DMS53 (cell line): ENCODE measurements around the gene SRGAP1.

Source experiments
- DNase-seq: peaks from one replicate; lab custom pipeline; 2025; lab: John Stamatoyannopoulos, UW

The SRGAP1 gene

DNA sequence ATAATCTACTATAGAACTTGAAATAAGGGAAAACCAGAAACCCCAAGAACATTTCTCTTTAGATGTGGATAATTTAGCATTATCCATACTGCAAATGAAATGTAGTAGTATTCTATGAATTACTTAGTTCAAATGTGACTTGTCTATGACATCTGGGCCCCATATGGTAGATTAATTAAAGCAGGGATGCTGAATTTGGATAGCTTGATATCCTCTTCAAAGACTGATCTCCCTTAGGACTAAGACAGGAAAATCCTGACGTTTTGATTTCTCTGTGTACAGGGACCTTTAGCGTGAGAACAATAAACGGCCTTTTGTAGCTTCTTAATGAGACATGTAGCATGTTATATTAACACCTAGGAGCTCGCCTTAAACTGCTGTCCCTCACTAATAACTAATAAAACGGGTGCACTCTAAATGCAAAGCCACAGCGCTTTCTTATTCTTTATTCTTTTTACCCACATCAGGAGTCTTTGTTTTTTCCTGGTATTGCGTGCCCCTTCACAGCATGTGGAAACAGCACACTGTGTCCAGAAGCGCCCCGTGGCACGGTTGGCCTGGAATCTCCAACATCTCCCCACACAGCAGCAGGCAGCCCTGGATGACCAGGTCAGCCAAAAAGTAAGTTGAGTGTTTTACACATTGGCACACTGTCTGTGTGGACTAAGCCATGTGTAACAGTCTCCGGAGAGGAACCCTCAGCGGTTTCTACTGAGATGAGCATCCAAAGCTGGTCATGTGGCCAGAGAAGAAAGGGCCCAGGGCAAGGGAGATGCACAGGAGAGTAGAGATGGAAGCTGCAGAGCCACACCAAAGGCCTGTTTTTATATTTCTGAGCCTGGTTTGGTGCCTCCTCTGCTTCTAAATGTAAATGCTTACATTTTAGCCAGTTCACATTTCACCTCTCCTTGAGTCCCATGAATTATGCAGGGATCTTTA, 93.1 kb downstream of the SRGAP1 start:
- no peak for DNase-seq

DNA sequence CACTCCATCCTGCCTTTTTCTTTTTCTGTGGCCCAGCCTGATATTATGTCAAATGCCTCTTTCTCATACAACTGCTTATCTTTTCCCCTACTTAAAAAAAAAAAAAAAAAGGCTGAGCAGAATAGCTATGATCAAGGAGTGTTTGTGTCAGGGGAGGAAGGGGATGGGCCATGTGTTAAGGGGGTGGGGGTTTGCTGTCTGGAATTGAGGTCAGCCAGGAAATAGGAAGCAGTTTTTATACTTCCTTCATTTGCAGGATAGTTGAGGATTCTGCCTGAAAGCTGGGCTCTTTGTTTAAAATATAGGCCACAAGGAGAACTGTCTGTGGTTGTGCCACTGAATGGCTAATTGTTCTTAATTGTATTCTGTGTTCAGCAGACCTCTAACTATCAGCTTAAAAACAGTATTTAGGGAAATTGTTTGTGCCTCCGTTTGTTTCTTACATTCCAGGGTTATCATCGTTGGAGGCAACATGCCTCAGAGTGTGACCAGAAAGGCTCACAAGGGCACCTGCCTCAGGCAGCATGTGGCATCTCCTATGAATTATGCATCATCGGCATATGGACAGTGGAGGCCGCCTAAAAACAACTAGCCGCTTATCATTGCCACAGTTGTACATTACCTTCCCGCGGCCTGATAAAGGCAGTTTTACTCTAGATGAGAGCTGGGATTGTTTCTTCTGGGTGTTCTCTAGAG, 96.0 kb downstream of the SRGAP1 start:
- no peak for DNase-seq

DNA sequence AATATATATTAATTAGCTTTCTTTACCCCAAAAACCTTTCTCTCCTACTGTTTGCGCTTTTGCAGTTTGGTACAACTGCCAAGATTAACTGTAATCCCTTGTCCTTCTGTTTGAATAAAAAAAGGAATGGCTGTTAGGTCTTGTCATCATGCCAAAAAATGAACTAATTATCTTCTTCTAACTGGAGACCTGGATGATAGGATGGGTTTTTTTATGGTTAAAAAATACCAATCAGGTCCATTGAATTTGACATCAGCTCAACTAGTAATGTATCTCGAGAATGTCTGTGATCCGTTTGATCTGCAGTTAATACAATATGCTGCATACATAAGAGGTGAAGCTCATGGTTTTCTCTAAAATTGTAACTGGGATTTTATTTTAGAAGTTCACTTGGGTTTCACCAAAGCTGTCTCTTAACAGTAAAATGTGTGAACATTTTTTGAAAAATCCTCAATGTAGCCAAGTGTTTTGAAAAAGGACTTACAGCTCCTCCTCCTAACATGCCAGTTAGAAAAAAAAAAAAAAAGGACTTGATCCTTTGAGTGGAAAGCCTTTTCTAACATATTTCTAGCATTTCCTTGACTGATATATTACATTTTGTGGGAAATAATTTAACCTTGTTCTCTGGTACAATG, 96.8 kb downstream of the SRGAP1 start:
- DNase-seq = no peak

DNA sequence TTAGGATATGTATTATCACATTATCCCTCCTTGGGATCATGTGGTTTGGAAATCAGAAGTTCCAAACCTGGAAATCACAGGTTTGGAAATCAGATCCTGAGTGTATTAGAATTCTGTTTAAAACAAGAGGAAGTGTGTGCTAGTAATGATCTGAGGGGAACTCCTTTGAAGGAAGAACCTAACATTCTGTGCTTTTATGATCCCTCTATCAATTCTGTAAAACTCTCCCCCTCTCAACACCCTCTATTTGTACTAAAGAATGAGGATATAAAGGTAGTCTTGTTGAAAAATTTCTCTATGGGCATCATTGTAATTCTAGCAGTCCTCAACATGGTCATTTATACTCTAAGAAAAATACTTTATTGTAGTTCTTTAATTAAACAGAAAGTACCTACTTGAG, 97.4 kb downstream of the SRGAP1 start:
- no peak for DNase-seq

DNA sequence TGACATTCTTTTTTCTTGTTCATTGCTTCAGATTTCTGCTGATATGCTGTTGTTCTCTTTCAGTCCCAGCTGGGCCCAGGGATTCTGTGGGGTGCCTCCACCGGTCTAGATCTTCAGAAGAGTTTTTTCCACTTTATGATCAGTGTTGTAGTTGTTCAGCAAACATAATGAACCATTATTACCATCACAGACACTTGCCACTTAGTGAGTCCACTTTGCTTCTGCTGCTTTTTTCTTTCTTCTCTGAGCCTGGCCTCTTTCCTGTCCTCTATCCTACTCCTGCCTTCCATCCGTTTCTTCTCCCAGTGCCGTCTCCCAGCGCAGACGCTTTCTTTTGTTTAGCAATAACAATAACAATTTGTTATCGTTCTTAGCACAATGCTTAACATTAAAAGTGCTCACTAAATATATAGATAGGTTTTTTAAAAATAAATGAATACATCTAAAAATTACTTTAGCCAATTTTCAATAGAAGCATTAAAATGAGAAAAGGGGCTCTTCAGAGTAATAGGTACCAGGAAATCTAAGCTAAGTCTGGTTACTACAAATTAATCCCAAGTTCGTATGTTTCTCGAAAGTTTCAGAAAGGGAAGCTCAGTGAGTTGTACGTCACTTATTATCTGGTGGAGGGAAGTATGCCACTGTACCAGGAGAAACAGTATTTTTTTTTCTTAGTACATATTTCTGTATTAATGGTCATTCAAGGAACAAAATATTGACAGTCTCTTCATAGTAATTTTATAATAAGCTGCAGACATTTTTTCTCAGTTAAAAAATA, 98.2 kb downstream of the SRGAP1 start:
- DNase-seq = no peak

DNA sequence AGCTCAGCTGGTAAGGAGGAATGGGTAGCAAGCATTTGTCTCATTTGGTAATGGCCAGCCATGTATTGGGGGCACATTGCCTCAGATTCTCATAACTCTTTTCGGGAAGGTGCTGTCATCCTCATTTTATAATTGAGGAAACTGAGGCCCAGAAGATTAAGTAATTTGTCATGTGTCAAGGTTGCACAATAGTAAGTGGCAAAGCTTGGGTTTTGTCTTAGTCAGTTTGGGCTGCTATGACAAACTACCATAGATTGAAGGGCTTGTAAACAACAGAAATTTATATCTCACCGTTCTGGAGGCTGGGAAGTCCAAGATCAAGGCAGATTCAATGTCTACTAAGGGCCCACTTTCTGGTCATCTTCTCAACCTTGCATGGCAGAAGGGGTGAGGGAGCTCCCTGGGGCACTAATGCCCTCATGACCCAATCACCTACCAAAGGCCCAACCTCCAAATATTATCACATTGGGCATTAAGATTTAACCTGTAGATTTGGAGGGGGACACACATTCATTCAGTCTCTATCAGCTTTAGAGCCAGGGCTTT, 99.6 kb downstream of the SRGAP1 start:
- no peak for DNase-seq

DNA sequence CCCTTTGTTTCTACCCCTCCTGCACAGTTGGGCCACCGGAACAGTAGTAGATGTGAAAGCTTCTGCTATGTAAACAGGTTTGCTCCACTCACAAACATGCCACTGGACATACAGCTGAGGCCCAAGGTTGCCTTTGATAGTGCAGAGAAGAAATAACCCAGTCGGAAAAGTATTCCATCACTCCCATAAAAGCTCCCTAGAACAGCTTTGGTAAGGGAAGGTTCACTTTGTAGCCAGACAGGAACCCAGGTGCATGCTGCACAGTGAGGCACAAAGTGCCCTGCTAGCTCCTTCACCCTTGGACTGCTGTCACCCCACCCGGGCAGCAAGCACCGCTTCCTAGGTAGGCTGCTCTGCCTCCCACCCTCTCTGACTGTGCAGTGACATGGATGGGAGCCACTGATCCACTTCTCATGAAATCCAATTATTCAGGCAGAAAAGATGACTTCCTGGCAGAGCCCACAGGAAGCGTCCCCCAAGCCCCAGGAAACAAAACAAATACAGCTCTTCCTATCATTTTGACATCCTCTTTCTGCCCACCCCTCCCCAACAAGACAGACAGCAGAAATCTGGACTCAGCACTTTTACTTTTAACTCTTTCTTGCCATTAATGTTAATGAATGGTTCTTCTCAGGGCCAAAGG, 100.2 kb downstream of the SRGAP1 start:
- DNase-seq = no peak

DNA sequence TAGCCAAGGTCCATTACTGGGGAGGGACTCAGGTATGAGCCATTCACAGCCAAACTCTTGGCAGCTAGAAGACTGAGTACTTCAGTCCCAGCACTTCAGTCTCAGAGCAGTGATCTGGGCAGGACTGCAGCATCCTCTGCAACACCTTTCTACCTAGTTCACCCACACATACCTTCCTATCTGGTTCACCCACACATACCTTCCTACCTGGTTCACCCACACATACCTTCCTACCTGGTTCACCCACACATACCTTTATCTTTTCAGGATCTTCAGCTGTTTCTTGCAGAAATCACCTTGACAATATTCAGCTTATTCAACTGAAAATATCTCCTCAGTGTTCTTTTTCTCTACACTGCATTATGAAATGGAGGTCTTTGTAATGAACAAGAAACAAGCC, 101.3 kb downstream of the SRGAP1 start:
- DNase-seq = no peak

DNA sequence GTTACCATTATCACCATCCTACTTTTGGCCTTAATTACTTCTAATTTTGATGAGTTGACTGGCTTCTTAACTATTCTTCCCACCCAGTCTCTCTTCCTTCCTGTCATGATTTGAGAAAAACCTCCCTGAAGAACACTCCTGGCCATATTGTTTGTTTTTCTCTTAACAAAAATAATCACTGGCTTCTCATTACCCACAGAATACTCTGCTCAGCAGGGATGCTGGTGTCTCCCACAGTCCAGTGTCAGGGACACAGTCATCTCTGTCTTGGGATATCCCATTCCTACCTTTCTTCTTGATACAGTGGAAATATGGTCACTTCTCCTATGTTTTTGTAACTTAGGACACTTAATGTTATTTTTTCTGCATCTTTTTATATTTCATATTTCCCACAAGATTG, 103.7 kb downstream of the SRGAP1 start:
- DNase-seq = no peak

DNA sequence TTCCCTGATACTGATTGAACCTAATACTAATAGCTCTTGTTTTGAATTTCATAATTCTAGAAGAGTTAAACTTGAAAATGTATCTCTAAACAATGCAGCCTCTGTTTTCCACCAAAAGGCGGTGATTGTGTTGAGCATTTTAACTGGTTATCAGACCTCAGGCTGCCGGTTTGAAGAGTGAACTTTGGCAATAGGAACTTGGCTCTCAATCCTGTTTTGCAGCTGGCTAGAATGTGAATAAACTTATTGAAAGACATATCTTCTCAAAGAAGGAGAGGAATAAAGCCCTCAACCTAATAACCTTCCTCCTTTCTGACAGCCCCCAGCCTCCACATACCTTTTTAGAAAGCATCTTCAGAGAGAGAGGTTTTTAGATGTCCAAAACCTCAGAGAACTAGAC, 105.4 kb downstream of the SRGAP1 start:
- no peak for DNase-seq

DNA sequence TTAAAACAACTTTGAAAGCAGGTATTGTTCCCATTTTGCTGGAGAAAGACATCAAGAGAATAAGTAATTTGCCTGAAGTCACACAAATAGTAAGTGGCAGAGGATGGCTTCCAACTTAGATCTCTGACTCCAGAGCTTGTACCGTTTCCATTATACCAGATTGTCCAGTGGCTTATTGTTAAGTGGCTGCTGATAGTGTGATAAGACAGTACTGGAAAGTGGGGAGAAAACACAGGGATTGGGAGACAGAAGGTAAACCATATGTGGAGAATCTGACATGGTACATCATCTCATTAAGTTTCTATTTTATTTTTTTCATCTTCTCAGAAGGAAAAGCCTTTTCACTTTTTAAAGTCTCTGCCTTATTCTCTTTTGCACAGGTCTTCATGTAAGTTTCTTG, 108.5 kb downstream of the SRGAP1 start:
- DNase-seq = no peak

DNA sequence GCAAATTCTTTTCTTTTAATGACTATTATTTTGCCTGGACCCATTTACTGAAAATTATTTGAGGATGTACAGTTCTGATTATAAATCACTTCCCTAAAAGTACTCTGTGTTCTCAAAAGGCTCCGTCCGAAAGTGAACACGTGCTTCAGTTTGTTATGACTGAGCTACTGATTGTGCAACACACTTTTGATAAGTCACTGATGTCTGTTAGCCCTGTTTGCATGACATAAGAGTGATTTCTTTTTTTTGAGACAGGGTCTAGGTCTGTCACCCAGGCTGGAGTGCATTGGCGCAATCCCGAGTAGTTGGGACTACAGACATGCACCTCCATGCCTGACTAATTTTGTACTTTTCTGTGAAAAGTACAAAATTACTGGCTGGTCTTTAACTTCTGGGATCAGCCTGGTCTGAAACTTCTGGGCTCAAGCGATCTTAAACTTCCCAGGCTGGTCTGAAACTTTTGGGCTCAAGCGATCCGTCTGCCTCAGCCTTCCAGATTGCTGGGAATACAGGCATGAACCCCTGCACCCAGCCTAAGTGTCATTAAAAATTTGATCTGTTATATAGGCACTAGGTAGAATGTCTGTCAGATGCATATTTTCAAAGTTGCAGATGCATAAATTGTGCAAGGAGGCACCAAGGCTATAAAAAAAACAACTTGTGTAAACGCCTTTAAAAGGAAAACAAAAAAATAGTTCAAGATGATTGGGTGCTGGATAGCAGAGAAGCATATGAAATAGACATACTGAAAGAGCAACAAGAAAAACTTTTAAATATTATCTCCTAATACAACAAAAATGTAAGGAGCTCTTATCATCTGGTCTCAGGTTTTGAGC, 111.5 kb downstream of the SRGAP1 start:
- DNase-seq = no peak

DNA sequence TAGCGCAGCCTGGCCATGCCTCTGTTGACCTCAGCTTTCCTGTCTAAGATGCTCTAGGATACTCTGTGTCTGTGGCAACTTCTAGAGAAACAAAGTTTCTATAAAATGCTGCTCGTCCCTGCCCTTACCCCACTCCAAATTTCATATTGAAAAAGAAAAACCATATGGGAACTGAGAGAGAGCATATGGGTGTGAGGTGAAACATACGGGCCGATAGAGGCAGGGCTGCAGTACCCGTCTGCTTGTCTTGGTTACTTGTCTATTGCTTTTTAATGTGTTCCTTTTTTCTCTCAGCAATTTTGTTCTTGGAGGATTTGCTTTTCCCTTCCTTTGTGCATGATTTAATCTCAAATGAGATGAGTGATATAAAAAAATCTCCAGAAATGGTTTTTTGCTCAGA, 113.0 kb downstream of the SRGAP1 start:
- no peak for DNase-seq

DNA sequence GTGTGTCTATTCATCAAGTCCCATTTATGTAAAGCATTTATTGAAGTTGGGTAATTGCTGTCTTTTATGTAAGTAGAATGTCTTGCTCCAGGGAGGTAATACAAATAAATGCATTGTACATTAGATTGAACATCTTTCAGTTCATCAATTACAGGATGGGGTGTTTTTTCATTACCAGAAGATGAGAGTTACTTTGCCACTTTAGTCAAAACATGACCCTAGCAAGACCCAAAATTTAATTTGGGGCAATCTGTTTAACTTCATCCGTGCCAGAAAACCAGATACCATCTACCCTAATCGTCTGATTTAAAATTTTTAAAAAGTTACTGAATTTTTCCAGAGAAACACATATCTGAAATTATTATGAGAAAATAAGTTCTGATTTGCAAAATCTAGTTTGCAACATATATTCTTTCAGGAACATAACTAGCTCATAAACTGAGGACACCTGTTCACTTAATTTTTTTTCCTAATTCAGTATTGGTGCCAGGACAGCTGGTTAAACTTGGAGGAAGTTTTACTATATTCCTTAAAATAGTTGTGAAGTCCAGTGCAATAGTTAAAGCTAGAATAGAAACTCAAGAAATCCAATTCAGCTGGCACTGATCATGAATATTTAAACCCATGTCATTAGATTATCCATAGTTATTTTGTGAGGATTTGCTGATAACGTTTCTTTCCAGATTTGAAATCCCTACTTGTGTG, 114.5 kb downstream of the SRGAP1 start:
- no peak for DNase-seq

DNA sequence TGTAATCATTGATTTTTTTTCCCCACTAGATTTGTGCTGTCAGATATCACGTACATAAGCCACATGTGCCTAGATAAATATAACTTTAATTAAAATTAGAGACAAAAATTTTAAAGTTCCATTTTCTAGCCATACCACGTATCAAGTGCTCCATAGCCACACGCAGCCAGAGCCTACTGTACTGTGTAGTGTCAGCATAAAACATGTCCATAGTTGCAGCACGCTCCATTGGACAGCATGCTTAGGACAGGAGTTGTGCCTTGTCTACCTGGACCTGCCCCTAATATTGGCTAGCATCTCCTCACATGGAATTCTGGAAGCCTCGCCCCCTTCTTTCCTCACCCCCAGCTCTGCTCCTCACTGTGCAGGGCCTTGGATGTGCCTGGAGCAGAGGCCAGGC, 116.5 kb downstream of the SRGAP1 start:
- DNase-seq = no peak

DNA sequence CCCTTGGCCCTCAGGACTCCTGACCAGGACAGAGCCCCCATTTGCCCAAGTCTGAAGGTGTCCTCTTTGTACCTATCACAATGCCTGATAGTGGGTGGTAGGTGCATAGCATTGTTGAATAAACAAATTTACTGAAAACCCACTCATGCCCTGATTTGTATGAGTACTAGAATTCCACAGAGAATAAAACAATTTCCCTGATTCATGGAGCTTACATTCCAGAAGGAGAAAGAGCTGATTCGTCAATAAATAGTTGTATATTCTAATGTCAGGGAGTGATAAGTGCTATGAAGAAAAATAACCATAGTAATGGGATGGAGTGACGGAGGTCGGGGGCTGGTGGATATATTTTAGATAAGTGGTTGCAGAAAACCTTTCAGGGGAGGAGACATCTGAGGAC, 117.0 kb downstream of the SRGAP1 start:
- DNase-seq = no peak

DNA sequence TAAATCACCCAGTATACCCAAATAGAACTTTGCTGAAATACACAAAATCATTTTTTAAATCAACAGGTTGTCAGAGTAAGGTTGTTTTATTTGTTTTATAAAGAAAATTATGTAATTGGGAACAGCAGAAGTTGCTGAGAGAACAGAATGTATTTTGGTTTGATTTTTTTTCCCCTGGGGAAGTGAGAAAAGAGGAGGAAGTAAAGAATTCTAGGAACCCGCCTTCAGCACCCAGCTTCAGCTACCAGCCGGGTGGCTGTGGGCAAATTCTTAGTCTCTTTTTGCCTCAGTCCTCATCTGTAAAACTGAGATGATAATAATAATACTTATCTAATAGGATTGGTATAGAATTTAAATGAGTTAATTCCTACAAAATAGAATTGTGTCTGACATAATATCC, 119.4 kb downstream of the SRGAP1 start:
- DNase-seq = no peak

DNA sequence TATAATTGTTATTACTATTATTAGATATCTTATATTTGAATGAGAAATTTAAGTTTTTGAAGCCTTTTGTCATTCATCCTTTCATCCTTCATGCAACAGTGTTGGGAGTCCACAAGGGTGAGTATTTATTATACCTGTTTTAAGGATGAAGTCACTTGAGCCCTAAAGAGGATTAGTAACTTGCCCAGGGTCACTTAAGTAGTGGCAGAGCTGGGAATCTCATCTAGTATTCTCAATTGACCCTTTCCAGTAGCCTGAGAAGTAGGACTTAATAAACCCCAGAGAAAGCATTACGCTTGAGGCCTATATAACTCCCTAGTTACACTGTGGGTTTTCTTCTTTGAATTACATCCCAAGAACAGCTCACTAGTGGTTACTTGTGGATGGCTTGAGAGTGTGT, 119.8 kb downstream of the SRGAP1 start:
- no peak for DNase-seq

DNA sequence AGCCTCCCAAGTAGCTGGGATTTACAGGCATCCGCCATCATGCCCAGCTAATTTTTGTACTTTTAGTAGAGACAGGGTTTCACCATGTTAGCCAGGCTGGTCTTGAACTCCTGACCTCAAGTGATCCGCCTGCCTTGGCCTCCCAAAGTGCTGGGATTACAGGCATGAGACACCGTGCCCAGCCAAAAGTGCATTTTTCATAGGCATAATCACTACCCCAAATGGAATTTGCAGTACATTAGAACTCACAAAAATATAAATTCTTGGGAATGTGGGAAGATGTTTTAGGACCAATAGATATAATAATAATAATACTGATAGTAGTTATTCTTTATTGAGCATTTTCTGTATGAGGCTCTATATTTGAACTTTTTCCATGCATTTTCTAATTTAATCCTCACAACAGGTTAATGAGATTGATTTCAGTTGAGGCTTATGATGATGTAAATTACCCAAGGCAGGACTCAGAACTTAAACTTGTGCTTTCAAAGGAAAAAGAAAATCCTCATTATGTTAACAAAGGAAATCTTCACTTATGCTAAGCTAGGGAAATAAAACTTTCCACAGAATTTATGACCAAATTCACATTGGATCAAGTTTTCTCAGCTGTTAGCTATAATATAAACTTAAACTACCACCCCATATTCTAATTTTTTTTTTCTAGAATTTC, 121.6 kb downstream of the SRGAP1 start:
- no peak for DNase-seq
